Measurements from ENCODE around the gene MCM10.
A peak's percentile ranks its signal among the peaks of the same experiment; 100 is the strongest.

The MCM10 gene

DNA sequence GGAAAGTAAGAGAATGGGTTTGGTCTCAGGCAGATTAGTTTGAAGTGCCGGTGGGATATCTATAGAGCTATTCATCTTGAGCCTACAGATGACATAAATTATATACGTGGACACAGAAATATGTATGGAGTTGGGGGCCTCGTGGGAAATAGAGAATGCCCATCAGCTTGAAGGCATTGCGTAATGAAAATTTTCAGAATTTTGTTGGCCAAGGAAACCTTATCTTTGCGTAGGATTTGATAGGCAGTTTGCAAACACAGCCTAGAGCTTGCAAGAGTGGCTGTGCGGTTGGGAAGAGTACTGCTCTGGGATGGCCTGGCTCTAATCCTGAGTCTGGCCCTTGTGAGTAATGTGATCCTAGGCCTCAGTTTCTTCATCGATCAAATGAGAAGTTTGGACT lies 32.3 kb downstream of the MCM10 start:
- TF ChIP-seq, protein P1, sequence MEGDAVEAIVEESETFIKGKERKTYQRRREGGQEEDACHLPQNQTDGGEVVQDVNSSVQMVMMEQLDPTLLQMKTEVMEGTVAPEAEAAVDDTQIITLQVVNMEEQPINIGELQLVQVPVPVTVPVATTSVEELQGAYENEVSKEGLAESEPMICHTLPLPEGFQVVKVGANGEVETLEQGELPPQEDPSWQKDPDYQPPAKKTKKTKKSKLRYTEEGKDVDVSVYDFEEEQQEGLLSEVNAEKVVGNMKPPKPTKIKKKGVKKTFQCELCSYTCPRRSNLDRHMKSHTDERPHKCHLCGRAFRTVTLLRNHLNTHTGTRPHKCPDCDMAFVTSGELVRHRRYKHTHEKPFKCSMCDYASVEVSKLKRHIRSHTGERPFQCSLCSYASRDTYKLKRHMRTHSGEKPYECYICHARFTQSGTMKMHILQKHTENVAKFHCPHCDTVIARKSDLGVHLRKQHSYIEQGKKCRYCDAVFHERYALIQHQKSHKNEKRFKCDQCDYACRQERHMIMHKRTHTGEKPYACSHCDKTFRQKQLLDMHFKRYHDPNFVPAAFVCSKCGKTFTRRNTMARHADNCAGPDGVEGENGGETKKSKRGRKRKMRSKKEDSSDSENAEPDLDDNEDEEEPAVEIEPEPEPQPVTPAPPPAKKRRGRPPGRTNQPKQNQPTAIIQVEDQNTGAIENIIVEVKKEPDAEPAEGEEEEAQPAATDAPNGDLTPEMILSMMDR (IDR thresholded peaks at IDR 0.05; ENCODE audit: borderline replicate concordance, insufficient read depth, low read depth, low read length): no peak
- H3K4me3 ChIP-seq (ENCODE audit: low read depth, low read length): no peak overlapping the region

DNA sequence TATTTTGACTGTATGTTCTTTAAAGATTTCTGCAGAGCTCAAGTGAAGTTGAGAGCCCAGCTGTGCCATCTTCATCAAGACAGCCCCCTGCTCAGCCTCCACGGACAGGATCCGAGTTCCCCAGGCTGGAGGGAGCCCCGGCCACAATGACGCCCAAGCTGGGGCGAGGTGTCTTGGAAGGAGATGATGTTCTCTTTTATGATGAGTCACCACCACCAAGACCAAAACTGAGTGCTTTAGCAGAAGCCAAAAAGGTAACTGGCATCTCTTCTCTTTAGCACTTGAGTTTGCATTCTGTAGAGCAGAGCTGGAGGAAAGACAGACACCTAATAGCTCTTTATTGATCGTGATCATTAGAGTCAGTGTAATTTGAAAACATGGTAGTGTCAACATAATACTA lies 33.7 kb downstream of the MCM10 start:
- H3K4me3 ChIP-seq (ENCODE audit: low read depth, low read length): no peak overlapping the region
- TF ChIP-seq, protein P1 (IDR thresholded peaks at IDR 0.05; ENCODE audit: borderline replicate concordance, insufficient read depth, low read depth, low read length): no peak

DNA sequence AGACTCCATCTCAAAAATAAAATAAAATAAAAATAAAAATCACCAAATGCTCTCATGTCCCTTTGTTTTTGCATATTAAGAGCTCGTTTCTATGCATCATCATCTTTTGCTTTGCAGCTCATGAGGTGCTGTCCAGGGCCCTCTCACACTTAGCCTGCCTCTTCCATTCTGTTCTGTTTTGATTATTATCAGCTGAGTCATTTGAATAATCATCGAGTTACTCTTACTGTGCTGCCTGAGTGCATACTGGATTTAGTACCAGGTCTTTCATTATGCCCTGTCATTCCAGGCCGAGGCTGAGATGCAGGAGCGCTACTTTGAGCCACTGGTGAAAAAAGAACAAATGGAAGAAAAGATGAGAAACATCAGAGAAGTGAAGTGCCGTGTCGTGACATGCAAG lies 39.8 kb downstream of the MCM10 start:
- H3K4me3 ChIP-seq (ENCODE audit: low read depth, low read length): no peak overlapping the region
- TF ChIP-seq, protein P1 (IDR thresholded peaks at IDR 0.05; ENCODE audit: borderline replicate concordance, insufficient read depth, low read depth, low read length): no peak

DNA sequence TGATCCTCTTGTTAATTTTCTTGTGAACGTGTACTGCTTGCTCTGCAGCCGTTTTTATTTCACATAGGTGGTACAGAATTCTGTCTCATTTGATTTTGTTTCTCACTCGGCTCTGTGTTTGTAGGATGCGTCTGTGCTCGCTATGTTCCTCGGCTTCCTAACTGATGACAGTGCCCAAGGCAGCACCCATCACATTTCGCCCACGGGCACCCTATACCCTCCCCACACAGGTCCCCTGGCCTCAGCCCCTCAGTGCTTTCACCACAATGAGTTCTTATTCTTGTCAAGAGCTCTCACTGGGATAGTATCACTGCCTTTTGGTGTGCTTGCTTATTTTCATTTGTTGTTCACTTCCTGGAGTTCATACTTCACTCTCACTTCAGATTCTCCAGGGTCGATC lies 44.7 kb downstream of the MCM10 start:
- H3K4me3 ChIP-seq (ENCODE audit: low read depth, low read length): no peak overlapping the region
- TF ChIP-seq, protein P1 (IDR thresholded peaks at IDR 0.05; ENCODE audit: borderline replicate concordance, insufficient read depth, low read depth, low read length): no peak

DNA sequence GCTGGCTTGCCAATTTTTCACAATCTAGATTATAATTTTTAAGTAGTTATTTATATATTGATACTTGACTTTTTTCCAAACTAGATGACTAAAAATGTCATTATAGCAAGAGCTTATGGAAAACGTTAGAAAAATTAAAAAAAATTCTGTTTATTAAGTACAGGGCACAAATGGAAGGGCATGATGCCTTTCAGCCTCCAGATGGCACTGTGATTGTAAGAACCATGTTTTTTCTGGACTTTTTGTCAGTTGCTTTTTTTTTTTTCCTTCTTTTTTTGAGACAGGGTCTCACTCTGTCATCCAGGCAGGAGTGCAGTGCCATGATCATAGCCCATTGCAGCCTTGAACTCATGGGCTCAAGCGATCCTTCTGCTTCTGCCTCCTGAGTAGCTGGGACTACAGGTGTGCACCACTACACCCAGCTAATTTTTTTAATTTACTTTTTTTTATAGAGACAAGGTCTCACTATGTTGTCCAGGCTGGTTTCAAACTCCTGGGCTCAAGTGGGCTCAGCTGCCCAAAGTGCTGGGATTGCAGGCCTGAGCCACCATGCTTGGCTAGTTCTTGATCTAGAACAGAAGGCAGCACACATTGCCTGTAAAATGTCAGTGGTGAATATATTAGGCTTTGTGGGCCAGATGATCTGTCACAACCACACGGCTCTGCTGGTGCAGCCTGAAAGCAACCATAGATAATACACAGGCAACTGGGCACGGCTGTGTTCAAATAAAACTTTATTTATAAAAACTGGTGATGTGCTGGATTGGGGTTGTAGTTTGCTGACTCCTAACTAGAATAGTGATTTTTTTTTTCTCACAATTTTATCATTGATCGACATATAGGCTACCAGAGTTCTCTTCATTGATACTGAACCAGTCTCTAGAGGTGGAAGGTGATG lies 45.4 kb downstream of the MCM10 start:
- H3K4me3 ChIP-seq (ENCODE audit: low read depth, low read length): no peak overlapping the region
- TF ChIP-seq, protein P1 (IDR thresholded peaks at IDR 0.05; ENCODE audit: borderline replicate concordance, insufficient read depth, low read depth, low read length): peak; percentile 27; the same call in 1 of the 2 replicates

DNA sequence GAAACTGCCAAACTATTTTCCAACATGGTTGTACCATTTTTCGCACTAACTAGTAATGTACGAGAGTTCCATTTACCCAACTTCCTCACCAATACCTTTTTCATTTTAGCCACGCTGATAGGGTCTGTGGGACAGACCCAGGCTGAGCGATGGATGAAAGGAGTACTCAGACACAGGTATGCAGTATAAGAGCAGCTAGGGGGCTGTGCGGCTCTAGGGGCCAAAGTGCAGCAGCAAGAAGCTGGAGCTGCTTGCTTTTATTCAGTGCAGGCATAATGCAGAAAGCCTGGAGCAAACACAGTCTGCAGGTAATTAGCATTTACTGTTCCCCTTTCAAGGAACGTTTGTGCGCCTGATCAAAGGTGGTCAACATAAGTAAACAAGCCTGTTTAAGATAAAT lies 51.8 kb downstream of the MCM10 start:
- TF ChIP-seq, protein P1 (IDR thresholded peaks at IDR 0.05; ENCODE audit: borderline replicate concordance, insufficient read depth, low read depth, low read length): no peak
- no peak overlapping the region for H3K4me3 ChIP-seq (ENCODE audit: low read depth, low read length)

DNA sequence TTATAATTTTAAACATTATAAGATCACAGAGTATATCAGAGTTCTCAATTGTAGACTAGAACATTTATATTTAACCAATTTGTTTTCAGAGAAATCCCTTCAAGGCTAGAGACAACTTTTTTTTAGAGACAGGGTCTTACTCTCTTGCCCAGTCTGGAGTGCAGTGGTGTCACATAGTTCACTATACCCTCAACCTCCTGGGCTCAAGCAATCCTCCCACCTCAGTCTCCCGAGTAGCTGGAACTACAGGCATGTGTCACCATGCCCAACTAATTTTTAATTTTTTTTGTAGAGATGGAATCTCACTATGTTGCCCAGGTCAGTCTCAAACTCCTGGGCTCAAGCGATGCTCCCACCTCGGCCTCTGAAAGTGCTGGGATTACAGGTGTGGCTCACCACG lies 57.5 kb downstream of the MCM10 start:
- TF ChIP-seq, protein P1 (IDR thresholded peaks at IDR 0.05; ENCODE audit: borderline replicate concordance, insufficient read depth, low read depth, low read length): no peak
- H3K4me3 ChIP-seq (ENCODE audit: low read depth, low read length): no peak overlapping the region
